ENCODE measurements around the gene EPB41L4A.
"Not testable (repeated sequence)": the region's sequence is repeated elsewhere in the genome, so short reads cannot be mapped to it uniquely, and the experiment has no call there.

The EPB41L4A gene

DNA sequence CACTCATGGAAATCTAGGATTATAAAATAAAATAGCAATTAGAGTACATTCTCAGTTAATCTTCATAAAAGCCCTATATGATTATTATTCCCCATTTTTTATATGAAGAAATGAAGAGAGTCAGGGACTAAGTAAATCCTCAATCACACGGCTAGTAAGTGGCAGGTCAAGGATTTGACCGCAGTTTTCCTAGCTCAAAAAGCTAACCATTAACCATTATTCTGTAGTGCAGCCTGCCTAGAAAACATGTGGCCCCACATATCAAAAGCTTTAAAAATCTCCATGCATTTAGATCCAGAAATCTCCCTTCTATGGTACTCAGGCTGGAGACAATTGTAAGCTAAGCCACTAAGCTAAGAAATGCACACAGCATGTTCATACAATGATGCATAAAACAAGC lies 21.4 kb downstream of the EPB41L4A start:
- no peak for DNase-seq

DNA sequence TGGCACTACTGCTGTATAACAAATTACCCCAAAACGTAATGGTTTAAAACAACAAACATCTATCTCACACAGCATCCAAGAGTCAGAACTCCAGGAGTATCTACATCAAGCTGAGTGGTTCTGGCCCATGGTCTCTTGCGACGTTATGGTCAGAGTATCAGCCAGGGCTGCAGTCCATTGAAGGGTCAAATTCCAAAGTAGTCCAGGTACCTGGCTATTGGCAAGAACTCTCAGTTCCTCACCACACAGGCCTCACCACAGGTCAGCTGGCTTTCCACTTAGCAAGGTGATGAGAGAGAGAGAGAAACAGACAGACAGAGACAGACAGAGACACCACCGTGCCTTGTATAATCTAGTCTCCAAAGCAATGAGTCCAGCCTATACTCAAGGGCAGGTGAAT lies 22.6 kb downstream of the EPB41L4A start:
- DNase-seq = no peak

DNA sequence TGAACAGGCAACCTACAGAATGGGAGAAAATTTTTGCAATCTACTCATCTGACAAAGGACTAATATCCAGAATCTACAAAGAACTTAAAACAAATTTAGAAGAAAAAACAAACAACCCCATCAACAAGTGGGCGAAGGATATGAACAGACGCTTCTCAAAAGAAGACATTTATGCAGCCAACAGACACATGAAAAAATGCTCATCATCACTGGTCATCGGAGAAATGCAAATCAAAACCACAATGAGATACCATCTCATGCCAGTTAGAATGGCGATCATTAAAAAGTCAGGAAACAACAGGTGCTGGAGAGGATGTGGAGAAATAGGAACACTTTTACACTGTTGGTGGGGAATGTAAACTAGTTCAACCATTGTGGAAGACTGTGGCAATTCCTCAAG lies 23.8 kb downstream of the EPB41L4A start:
- DNase-seq = not testable (repeated sequence)

DNA sequence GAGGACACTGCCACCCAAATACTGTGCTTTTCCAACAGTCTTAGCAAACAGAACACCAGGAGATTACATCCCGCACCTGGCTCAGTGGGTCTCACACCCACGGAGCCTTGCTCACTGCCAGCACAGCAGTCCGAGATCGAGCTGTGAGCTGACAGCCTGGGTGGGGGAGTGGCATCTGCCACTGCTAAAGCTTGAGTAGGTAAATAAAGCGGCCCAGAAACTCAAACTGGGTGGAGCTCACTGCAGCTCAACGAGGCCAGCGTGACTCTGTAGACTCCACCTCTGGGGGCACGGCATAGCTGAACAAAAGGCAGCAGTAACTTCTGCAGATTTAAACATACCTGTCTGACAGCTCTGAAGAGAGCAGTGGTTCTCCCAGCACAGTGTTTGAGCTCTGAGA lies 28.8 kb downstream of the EPB41L4A start:
- DNase-seq = no peak

DNA sequence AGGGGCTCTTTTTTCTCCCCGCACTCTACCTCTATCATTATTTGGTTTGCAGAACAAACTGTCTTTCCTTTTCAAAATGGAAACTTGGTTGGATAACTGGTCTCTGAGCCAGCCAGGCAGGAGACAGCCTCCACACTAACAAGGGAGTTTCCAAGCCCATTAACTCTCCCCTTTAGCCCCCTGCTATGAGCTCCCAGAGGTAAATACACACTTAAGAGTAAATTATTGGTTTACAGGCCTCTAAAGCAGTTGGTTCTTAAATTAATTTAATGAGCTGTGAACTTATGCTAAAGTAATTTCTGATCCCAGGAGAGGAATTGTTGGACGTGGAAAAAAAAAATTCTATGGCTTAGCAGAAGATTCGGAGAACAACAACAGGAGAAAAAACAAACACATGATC lies 30.3 kb downstream of the EPB41L4A start:
- no peak for DNase-seq

DNA sequence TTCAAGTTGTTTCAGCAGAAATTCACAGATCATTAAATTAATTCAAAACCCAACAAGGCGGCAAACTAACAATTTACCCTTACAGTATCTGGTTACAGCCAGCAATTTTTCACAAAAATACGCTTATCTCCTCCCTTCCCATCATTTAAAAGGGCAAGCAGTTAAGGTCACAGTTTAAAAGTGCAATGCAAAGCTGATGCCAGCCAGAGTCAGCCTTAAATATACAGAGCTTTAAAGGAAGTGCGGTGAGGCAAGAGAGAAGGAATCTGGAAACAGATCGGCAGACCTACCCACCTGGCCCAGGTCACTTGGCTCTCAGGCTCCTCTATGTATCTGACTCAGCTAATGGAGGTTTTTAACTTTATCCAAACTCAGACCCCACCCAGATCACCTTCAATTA lies 31.0 kb downstream of the EPB41L4A start:
- DNase-seq = no peak

DNA sequence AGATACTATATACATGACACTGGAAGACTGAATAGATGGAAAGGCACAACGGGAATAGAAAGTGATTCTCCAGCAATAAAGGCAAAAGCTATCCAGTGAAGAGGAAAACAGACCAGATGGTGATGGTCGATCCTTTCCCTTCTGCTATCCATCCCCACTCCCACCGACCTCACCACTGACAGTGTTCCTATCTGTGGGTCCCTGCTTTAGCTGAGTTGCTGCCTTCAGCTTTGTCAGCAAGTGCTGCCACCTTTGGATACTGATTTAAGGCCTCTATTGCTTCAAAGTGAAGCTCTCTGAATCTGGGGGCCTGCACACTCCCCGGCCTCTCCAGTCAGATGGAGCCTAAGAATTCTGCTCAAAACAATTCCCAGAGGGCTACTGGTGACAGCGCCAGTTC lies 32.3 kb downstream of the EPB41L4A start:
- no peak for DNase-seq

DNA sequence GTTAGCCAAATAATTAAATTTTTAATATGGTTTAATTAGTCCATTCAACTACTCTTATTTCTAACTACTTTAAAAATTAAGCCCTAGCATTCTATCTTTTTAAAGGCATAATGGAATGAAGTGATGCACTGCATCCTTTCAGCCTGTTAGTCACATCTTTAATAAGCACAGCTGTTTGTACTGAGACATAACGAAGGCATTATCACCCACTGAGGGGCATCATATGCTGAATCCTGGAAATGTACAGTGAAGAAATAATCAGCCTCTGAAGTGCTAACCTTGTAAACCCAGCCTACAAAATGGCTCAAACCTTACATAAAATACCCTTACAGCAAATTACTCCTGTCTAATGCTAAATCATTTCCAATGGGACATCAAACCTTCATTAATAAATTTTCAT lies 33.1 kb downstream of the EPB41L4A start:
- DNase-seq = no peak

DNA sequence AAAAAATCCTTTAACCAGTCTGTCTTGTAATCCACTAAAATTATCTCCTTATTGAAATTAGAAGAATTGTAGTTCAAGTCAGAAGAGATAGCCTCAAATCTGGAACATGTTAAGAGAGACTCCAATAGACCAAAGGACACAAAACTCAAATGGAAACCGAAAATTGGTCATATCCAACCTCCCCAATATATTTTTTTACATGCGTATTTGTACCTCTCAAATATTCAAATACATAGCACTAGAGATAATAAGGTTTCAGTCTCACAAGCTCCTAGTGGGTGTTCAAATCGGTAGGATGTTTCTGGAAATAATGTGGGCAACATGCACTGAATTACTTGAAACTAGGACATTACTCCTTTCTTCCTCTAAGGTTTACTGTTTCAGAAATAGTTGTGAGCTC lies 33.5 kb downstream of the EPB41L4A start:
- DNase-seq = no peak

DNA sequence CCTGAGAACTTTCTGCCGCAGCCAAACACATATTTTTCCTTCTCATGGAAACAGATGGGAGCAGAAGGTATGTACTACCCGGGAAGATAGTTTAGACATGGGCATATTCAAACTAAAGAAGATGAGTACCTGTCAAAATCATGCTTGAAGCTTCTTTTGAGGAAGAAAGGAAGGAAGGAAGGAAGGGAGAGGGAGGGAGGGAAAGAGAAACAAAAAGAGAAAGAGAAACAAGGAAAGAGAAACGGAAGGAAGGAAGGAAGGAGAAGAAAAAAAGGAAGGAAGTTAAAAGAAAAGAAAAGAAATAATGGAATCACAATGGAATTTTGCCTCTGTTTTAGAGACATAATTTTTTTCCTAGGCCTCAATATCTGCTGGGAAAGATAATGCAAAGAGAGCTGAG lies 34.6 kb downstream of the EPB41L4A start:
- DNase-seq = no peak

DNA sequence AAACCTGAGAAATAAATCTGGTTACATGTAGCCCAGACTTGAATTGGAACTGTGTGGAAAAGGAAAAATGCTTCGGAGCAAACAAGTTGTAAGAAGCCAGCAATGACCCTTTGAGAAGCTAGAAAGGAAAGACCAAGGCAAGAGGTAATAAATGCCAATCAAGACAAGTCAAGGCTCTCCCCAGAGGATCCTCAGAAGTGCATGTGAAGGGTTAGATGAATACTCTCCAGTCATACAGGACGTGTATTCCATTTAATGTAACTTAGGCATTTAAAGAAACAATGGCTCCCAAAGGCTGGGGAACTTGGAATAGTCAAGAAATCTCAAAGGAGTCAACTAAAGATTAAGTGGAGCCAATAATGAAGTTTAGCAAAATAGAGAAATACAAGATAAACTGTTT lies 36.2 kb downstream of the EPB41L4A start:
- DNase-seq = no peak

DNA sequence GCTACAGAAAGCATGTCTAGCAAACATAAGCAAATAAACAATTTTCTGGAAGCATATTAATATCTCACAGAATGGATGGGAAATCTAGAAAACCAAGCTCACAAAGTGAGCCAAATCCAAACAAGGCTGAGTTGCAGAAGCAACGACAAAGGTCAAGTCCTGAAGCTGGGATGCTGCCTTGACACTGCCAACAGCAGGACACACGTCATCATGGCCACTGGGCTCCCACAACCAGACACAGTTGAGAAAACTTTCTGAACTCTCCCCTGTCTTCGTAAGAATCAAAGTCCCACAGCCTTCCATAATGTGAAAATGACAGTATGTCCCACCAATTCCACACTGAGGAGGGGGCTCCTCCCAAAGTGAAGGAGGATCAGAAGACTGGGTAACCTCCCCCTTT lies 37.6 kb downstream of the EPB41L4A start:
- DNase-seq = no peak

DNA sequence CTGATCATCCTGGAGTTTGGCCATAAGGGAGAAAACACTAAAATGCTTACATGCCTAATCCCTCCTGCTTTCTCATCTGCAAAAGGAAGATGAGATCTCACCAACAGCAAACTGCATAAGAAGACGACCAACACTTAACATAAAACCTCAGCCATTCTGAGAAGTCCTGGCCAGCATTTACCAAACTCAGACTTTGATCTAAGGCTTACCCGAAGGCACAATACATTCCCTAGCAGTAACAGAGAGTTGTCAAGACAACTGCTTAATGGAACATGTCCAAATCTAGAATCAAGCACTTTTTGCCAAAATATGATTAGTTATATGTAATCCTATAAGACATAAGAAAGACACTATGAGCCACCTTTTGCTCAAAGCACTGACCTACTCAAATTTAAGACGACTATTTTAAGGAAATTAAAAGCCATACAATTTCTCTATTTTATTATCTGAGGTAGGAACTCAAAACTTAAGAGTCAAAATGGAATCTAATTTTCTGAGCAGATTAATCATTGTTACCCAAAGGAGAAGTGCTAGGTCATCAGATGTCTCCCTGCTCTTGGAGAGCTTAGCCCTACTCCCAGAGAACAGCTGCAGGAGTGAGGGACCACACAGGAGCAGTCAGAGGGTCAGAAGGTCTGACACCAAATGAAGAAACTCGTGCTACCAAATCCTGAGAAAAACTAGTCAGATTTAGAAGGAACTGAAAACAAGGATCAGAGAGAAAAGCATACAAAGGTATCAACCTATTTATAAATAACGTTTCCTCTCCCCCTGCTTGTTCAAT lies 39.3 kb downstream of the EPB41L4A start:
- DNase-seq = no peak

DNA sequence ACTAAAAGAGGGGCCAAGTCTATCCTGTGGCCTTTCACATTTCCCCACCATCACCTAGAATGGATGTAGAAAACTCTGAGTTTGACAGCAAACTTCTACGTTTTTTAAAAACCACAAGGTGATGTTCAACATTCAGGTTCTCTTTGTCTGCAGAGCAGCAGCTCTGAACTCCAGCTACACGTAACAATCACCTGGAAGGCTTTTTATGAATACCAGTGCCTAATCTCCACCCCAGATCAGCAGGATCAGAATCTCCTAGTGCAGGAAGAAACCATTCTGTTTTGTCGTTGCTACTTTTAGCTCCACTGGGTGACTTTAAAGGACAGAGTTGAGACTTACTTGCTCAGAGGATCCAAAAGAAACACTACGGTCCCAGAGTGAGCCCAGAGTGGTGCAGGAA lies 44.3 kb downstream of the EPB41L4A start:
- no peak for DNase-seq

DNA sequence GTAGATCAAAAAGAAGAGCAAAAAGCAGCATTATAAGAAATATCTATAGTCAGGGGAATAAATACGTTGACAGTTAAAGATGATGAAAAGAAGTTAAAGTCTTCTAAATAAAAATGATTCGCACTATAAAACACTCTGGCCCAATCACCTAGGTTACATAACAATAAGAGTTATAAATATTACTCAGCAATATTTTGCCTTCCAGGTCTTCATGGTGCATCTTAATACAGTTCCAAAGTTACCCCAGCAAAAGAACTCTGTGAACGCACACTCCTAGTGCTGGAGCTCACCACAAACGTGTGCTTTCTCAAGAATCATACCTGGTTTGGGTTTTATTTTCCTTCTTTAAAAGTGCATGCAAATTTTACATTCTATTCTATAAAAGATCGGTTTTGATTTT lies 44.7 kb downstream of the EPB41L4A start:
- DNase-seq = no peak

DNA sequence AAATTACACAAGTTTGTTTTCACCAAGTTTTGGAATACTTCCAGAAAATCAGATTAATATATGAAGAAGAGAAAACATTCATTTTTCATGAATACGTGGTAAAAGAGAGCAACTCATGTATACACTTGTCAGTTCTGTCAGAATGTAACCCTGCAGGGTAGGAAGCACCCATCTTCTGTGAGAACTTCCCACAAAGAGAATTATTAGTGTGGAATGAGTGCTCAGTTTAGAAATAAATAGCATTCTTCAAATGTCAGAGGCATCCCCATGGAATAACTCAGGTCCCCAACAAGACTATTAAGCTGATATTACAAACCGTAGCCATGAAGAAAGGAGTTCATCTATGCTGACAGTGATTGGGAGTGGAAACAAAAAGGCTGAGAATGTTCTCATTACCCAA lies 45.2 kb downstream of the EPB41L4A start:
- DNase-seq = no peak

DNA sequence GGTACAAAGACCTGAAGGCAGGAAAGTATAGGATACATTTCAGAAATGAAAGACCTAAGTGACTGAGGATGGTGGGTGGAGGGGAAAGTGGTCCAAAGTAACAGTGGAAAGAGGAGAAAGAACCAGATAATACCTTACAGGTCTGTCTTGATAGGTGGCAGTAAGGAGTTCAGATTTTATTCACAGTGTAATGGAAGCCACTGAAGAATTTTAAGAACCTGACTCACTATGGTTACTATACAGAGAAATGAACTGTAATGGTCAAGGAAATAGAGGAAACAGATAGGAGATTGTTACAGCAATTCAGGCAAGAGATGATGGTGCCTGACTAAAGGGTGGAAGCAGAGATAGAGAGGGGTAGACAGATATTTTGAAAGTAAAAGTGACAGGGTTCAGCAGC lies 46.5 kb downstream of the EPB41L4A start:
- DNase-seq = no peak

DNA sequence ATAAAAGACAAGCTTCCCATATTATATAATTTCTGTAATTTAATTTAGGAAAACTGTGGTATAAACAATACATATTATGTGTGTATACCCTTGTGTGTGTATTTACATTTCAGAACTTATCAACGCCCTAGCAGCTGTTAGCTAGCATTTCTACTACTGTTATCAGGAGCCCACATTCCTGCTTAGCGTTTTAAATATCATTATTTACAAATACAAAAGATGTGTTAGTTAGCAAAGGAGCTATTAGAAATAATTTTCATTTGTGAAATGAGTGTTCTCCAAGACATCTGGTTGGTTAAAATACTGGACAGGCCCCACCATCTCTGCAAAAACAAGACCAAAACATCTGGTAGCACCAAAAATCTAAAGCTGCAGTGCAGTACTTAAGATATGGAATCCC lies 48.0 kb downstream of the EPB41L4A start:
- DNase-seq = no peak

DNA sequence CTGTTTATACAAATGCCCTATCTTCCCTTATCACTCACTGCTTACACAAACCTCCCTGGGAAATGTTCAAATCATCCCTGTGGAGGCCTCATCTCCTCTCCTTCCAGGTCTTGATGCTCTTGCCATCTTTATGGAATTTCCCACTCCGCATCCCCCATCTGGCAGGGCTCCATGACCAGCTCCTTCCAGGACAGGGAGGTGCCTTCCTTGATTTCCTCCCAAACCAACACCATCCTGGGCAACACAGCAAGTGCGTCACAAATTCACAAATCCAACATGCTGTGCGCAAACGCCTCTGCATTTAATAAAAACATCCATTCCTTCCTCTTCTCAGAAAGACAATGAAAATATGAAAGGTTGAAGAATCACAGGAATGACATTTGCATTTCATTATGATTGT lies 51.7 kb downstream of the EPB41L4A start:
- no peak for DNase-seq

DNA sequence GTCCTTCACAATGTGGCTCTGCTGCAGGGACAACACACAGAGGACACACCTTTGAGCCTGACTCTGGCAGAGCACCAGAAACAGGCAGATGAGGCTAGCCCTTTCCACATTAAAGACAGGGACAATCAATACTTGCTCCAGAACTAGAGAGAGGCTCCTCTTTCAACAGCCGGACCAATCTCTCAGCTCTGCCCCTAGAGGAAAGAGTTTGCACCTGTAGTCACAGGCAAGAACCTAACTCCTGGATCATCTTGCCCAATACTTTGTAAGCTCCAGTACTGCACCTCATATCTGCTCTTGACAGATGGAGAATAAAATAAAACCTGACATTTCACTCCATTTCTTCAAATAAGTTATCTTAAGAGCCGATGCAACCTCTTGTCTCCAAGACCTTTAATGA lies 52.1 kb downstream of the EPB41L4A start:
- DNase-seq = no peak

DNA sequence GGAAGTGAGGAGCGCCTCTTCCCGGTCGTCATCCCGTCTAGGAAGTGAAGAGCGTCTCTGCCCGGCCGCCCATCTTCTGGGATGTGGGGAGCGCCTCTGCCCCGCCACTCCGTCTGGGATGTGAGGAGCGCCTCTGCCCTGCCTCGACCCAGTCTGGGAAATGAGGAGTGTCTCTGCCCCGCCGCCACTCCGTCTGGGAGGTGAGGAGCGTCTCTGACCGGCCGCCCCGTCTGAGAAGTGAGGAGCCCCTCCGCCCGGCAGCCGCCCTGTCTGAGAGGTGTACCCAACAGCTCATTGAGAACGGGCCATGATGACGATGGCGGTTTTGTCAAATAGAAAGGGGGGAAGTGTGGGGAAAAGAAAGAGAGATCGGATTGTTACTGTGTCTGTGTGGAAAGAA lies 58.3 kb downstream of the EPB41L4A start:
- not testable (repeated sequence) for DNase-seq

DNA sequence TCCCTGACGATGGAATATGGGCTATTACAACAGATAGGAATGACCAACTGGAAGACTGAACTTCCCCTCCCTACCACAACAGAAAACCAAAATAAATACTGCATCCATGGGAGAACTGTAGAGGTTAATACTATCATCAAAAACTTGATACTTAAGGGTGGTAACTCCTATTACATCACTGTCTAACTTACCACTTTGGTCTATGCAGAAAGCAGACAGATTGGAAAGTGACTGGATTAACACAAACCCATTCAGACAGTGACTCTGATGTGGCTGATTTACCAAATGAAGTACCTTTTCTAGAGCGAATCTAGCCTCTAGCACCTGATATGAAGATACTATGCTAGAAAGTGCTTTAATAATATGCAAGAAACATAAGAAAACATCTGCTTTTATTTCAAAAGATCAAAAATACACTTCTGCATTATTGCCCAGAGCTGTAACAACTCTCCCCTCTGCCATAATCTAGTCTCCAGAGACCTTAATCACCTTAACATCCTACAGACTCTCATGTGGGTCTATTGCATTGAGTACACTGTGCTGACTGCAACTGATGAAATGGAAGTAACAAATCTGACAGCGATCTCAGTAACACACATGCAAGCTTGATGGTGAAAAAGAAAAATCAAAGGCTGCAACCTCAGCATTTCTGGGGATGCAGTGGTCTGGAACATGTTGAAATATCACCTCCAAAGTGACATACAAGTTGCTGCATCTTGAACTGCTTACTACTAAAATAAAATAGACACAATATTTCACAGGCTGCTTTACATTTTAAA lies 62.7 kb downstream of the EPB41L4A start:
- DNase-seq = no peak

DNA sequence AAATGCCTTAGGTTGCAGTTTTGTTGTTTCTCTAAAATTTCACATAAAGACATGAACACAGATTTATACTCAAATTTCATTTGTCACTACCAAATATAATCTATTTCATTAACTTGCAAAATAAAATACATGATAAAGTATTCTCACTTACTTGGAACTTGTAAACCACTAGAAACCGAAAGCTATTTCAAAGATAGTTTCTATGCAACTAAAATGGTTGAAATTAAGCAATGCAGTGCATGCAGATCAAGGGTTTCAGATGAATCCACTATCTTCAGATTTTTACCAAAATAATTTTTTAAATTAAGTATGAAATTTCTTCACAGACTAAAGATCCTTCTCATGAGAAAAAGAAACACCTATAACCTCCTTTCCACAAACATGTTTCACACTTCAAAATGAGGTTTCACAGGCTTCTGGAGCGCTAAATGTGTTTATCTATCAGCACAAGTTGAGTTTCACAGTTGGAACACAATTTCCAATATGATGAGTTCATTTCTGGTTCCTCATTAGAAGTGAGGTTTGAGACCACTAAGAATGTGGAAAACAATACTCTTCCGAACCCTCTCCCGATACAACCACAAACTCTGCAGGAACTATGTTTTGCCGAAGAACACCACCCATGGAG lies 63.9 kb downstream of the EPB41L4A start:
- DNase-seq = no peak

DNA sequence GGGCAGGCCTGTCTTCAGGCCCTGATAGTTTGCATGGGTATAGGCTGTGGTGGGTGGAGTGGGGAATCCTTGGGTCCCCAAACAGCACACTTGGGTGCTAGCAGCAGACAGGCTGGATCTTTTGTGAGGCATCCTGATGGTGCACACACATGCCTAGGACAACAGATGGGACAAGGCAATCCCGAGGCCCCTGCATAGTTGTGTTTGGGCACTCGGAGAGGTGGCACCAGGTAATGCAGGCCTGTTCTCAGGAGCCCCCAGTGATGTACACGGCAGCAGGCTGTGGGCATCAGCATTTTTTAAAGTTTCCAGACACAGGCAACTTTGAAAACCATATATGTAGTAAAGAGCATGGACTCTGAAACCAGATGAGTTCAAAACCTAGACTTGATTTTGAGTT lies 65.4 kb downstream of the EPB41L4A start:
- no peak for DNase-seq

All from MV-4-11 (cell line).